Vagina (tissue), 2 donors: ENCODE data around the gene SERPINA5.

Experiments used
- CTCF ChIP-seq, 3 experiments: fragments of 450-650 bp in 2 of 3; fragments of 200-600 bp in 1 of 3; sonication (generic) in 1 of 3; IDR thresholded peaks; one replicate each; pipeline ENCODE4 v1.5.1; 2017 to 2019; ENCODE audit warnings: antibody characterized with exemption in 3 of 3, mild to moderate bottlenecking in 2 of 3, moderate library complexity in 2 of 3
- POLR2A ChIP-seq, 2 donors: fragments of 450-650 bp; IDR thresholded peaks; one replicate each; pipeline ENCODE4 v1.6.1; 2017; ENCODE audit warnings: antibody characterized with exemption in 2 of 2, mild to moderate bottlenecking in 2 of 2, moderate library complexity in 2 of 2

DNA sequence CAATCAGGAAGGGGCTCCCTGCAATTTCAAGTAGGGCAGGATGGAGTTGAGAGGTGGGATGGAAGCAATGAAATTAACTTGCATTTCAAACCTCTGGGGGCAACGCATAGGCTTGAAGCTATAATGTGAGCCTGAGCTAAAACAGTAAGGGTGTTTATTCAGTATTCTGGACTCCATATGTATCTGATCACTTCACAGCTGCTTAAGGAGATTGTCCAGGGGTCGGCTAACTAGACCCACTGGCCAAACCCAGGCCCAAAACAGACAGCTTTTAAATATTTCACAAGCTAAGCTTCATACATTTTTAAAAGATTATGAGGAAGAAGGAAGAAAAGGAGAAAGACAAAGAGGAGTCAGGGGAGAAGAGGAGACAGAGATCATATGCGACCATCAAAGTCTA, 24.1 kb downstream of the SERPINA5 start:
- TF ChIP-seq POLR2A (IDR thresholded peaks at IDR 0.05) (no peak), CTCF (IDR thresholded peaks at IDR 0.05) (no peak)
